A673 (cell line): Measurements from ENCODE around the gene TNC.

Source experiments
- EZH2 ChIP-seq: fragments of 200-600 bp; sonication (generic); IDR thresholded peaks from 2 replicates; pipeline ENCODE4 v1.6.1; 2017; ENCODE audit warnings: borderline replicate concordance, low read depth, mild to moderate bottlenecking, mixed read lengths, antibody characterized with exemption, low read length; ENCODE audit not compliant: poor library complexity, severe bottlenecking
- TF ChIP-seq, protein P1 (sequence below): fragments of 300-800, 200-600 bp; sonication (generic); conservative IDR thresholded peaks from 2 replicates; pipeline ENCODE4 v1.5.1; 2017; ENCODE audit warnings: low read depth, mild to moderate bottlenecking, antibody characterized with exemption, low read length, moderate library complexity, mixed read lengths

DNA sequence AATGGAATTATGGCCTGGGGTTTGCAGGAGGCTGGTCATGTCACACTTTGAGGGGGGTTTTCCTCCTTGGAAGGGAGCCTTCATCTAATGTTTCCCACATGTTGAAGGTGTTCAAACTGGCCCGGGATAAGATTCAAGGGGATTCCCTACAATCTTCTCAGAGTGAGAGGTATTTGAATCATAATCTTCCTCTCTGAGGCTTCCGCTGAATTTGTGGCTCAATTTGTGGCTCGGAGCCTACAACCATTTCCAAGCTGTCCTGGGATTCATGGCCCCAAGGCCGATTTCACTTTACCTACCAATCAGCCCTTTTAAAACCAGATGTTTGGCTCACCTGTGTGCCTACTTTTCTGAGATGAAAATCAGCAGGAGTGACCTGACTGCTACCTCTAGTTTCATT, 3.9 kb downstream of the TNC start:
- TF ChIP-seq, protein P1, sequence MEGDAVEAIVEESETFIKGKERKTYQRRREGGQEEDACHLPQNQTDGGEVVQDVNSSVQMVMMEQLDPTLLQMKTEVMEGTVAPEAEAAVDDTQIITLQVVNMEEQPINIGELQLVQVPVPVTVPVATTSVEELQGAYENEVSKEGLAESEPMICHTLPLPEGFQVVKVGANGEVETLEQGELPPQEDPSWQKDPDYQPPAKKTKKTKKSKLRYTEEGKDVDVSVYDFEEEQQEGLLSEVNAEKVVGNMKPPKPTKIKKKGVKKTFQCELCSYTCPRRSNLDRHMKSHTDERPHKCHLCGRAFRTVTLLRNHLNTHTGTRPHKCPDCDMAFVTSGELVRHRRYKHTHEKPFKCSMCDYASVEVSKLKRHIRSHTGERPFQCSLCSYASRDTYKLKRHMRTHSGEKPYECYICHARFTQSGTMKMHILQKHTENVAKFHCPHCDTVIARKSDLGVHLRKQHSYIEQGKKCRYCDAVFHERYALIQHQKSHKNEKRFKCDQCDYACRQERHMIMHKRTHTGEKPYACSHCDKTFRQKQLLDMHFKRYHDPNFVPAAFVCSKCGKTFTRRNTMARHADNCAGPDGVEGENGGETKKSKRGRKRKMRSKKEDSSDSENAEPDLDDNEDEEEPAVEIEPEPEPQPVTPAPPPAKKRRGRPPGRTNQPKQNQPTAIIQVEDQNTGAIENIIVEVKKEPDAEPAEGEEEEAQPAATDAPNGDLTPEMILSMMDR = no peak
- no peak for TF ChIP-seq EZH2
